K562 (cell line): Measurements from ENCODE around the gene MOB4. TPM values are rescaled to one million over a fixed set of nuclear protein-coding genes. Genes with fewer than 3 reads are reported as not detected.

ENCODE experiments used
- ATAC-seq: fragments of 200-7000 bp; cut with Tn5 transposase; 3 replicates; pipeline ENCODE4 v1.9.1; 2020; ENCODE audit warnings: moderate library complexity
- BruUV-seq: library from RNA; stranded (reverse); fragments of 400-500 nt; replicated peaks from 2 replicates; lab custom pipeline; 2021; lab: Mats Ljungman, UMichigan
- CTCF ChIA-PET: fragments of 300-600 bp; formaldehyde crosslinking; extraction: SDS; loops from one replicate; lab custom pipeline; 2021; ENCODE audit warnings: low intra/inter-chr PET ratio; lab: Yijun Ruan, JAX
- POLR2A ChIA-PET: fragments of 300-600, 350-650 bp; sonication (Branson Sonifier 250); formaldehyde crosslinking; extraction: SDS; loops from one replicate; lab custom pipeline; 2021; ENCODE audit warnings: antibody characterized with exemption, inconsistent platforms; lab: Yijun Ruan, JAX
- DNase-seq, 4 experiments: peaks; one replicate each; pipeline versions ENCODE4 v3.0.0 to v3.0.0-alpha.2; 2011 to 2018; ENCODE audit warnings: low spot score in 3 of 4, mixed read lengths in 3 of 4; ENCODE audit errors: extremely low read depth in 1 of 4
- FAIRE-seq: peaks from 2 replicates; lab custom pipeline; 2011; peaks lifted over from hg19 to GRCh38; lab: Jason Lieb, UNC
- H2AFZ ChIP-seq: 2 replicates; pipeline ENCODE4 v1.6.0; 2011; ENCODE audit warnings: low read depth, low read length, control low read depth, inconsistent platforms
- H3K27ac ChIP-seq: fragments of 200-600 bp; 3 replicates; pipeline ENCODE4 v1.8.0; 2011; ENCODE audit warnings: low read depth, mild to moderate bottlenecking, control low read depth, inconsistent platforms, low read length, moderate library complexity, mixed read lengths; ENCODE audit errors: extremely low read depth
- H3K27me3 ChIP-seq, 2 experiments: fragments of 300-600 bp in 1 of 2; 2 replicates in 1 of 2; 3 replicates in 1 of 2; pipeline versions ENCODE4 v1.6.0 to v1.8.0; 2011; ENCODE audit warnings: inconsistent platforms in 2 of 2, low read length in 2 of 2, mild to moderate bottlenecking in 1 of 2, mixed read lengths in 1 of 2, moderate library complexity in 1 of 2; ENCODE audit not compliant: control insufficient read depth in 2 of 2, insufficient read depth in 2 of 2
- H3K36me3 ChIP-seq: fragments of 300-600 bp; 3 replicates; pipeline ENCODE4 v1.8.0; 2011; ENCODE audit warnings: mild to moderate bottlenecking, low read length, inconsistent platforms; ENCODE audit not compliant: control insufficient read depth, insufficient read depth
- H3K4me1 ChIP-seq, 2 experiments: fragments of 200-600 bp in 1 of 2; replicated peaks in 1 of 2; 2 replicates in 1 of 2; 3 replicates in 1 of 2; pipeline versions ENCODE4 v1.5.1 to v1.8.0; 2011; ENCODE audit warnings: inconsistent platforms in 2 of 2, low read length in 2 of 2, mild to moderate bottlenecking in 1 of 2, mixed read lengths in 1 of 2, moderate library complexity in 1 of 2; ENCODE audit not compliant: control insufficient read depth in 2 of 2, insufficient read depth in 2 of 2
- H3K4me2 ChIP-seq: 2 replicates; pipeline ENCODE4 v1.6.1; 2011; ENCODE audit warnings: low read length, control low read depth, inconsistent platforms, mixed read lengths; ENCODE audit not compliant: insufficient read depth
- H3K4me3 ChIP-seq: fragments of 200-600 bp; sonication (generic), shearing (Covaris generic); 2 replicates; pipeline ENCODE4 v1.5.1; 2016; ENCODE audit warnings: control low read depth, inconsistent platforms
- H3K79me2 ChIP-seq: fragments of 200-600 bp; 3 replicates; pipeline ENCODE4 v1.8.0; 2011; ENCODE audit warnings: low read length, inconsistent platforms; ENCODE audit not compliant: control insufficient read depth, insufficient read depth
- H3K9ac ChIP-seq, 2 experiments: 2 replicates each; pipeline versions ENCODE4 v1.6.0 to v1.6.1; 2011; ENCODE audit warnings: low read depth in 2 of 2, low read length in 2 of 2, control low read depth in 1 of 2, inconsistent platforms in 1 of 2, mild to moderate bottlenecking in 1 of 2, mixed read lengths in 1 of 2; ENCODE audit not compliant: insufficient read depth in 1 of 2
- H3K9me1 ChIP-seq: one replicate; pipeline ENCODE4 v1.6.0; 2011; ENCODE audit warnings: inconsistent platforms, mild to moderate bottlenecking, low read length, moderate library complexity; ENCODE audit not compliant: control insufficient read depth, insufficient read depth
- H3K9me3 ChIP-seq: replicated peaks from 2 replicates; pipeline ENCODE4 v1.5.1; 2011; ENCODE audit warnings: low read depth, low read length, inconsistent platforms; ENCODE audit not compliant: control insufficient read depth, insufficient read depth
- H4K20me1 ChIP-seq: replicated peaks from 2 replicates; pipeline ENCODE4 v1.6.1; 2011; ENCODE audit warnings: low read length, inconsistent platforms, mixed read lengths; ENCODE audit not compliant: control insufficient read depth, insufficient read depth
- C11orf30 ChIP-seq: fragments of 450-650 bp; IDR thresholded peaks from 2 replicates; pipeline ENCODE4 v1.6.1; 2016; ENCODE audit warnings: low read depth, mild to moderate bottlenecking
- CBX2 ChIP-seq: fragments of 200-600 bp; sonication (generic); IDR thresholded peaks from one replicate; pipeline ENCODE4 v1.6.1; 2012; ENCODE audit warnings: mild to moderate bottlenecking, low read length, inconsistent platforms; ENCODE audit not compliant: insufficient read depth, poor library complexity, severe bottlenecking
- CREB3 ChIP-seq: fragments of 450-650 bp; conservative IDR thresholded peaks from 2 replicates; pipeline ENCODE4 v1.6.1; 2016; ENCODE audit warnings: missing genetic modification characterization, low read depth, mild to moderate bottlenecking, missing compliant biosample characterization, moderate library complexity
- E2F4 ChIP-seq: sonication (generic); formaldehyde crosslinking; IDR thresholded peaks from 2 replicates; pipeline ENCODE4 v1.8.0; 2022; ENCODE audit warnings: mild to moderate bottlenecking, low read depth, missing genetic modification reagents
- HNRNPK ChIP-seq: fragments of 200-400 bp; formaldehyde crosslinking; IDR thresholded peaks from one replicate; pipeline ENCODE4 v1.6.1; 2018; ENCODE audit warnings: mild to moderate bottlenecking, low read depth, low read length; ENCODE audit not compliant: poor library complexity, severe bottlenecking
- KLF13 ChIP-seq: fragments of 450-650 bp; IDR thresholded peaks from 2 replicates; pipeline ENCODE4 v1.6.1; 2016; ENCODE audit warnings: missing genetic modification characterization, low read depth, mild to moderate bottlenecking, missing compliant biosample characterization, moderate library complexity, borderline replicate concordance
- L3MBTL2 ChIP-seq: fragments of 450-650 bp; IDR thresholded peaks from 2 replicates; pipeline ENCODE4 v1.6.1; 2016; ENCODE audit warnings: mild to moderate bottlenecking, moderate library complexity
- PHF8 ChIP-seq: fragments of 200-600 bp; sonication (generic); IDR thresholded peaks from 2 replicates; pipeline ENCODE4 v1.6.1; 2012; ENCODE audit warnings: mixed run types, mild to moderate bottlenecking, inconsistent platforms, low read length, moderate library complexity, borderline replicate concordance
- RBM34 ChIP-seq: fragments of 200-400 bp; formaldehyde crosslinking; IDR thresholded peaks from 2 replicates; pipeline ENCODE4 v1.6.1; 2018; ENCODE audit warnings: low read length, borderline replicate concordance; ENCODE audit not compliant: insufficient read depth
- ZBTB43 ChIP-seq: sonication (generic); formaldehyde crosslinking; IDR thresholded peaks from 2 replicates; pipeline ENCODE4 v1.8.0; 2023; ENCODE audit warnings: mild to moderate bottlenecking, missing genetic modification reagents
- ZNF311 ChIP-seq: fragments of 250-450 bp; sonication (Bioruptor Pico); IDR thresholded peaks from 2 replicates; pipeline ENCODE4 v1.4.0; 2020; ENCODE audit warnings: mild to moderate bottlenecking, moderate library complexity
- ZNF785 ChIP-seq: fragments of 250-450 bp; sonication (Bioruptor Pico); IDR thresholded peaks from 2 replicates; pipeline ENCODE4 v1.4.0; 2020; ENCODE audit warnings: mild to moderate bottlenecking
- in situ Hi-C: fragments of 300-500 bp; cut with MboI; formaldehyde crosslinking; loops from 4 replicates; pipeline ENCODE4 v1.15.0; 2018; ENCODE audit warnings: inconsistent platforms, mixed read lengths
- intact Hi-C: fragments of 100-400 bp; cut with micrococcal nuclease; formaldehyde crosslinking; loops from 2 replicates; pipeline ENCODE4 v1.14.2; 2022
- polyA plus RNA-seq, 8 experiments: library from polyadenylated mRNA; depleted of rRNA in 4 of 8; stranded (reverse) in 5 of 8; unstranded in 3 of 8; fragments of >200 nt; fragmentation: Nextera tagmentation in 2 of 8; fragmentation: Illumina TruSeq in 1 of 8; extraction: Ambion mirVana in 2 of 8; extraction: Trizol in 1 of 8; gene quantifications; 2 replicates each; pipeline versions ENCODE4 v1.2.1 to v1.2.3, GENCODE V29; 2011 to 2014; ENCODE audit warnings: inconsistent platforms in 1 of 8, missing spikeins in 1 of 8
- total RNA-seq, 7 experiments: library from RNA; depleted of rRNA in 6 of 7; stranded (reverse); fragments of >200 nt in 6 of 7; fragmentation: Illumina TruSeq in 2 of 7; extraction: Trizol in 2 of 7; gene quantifications; 2 replicates each; pipeline versions ENCODE4 v1.2.1 to v1.2.3, GENCODE V29; 2011 to 2021; ENCODE audit warnings: low replicate concordance in 1 of 7
- TF ChIP-seq, protein P1 (sequence below), 2 experiments: fragments of 450-650 bp in 1 of 2; IDR thresholded peaks; 2 replicates each; pipeline ENCODE4 v1.6.1; 2011 to 2017; ENCODE audit warnings: low read depth in 2 of 2, antibody characterized with exemption in 1 of 2, borderline replicate concordance in 1 of 2, low read length in 1 of 2, mild to moderate bottlenecking in 1 of 2, mixed read lengths in 1 of 2; ENCODE audit not compliant: control insufficient read depth in 1 of 2
- TF ChIP-seq, protein P2 (sequence below): fragments of 450-650 bp; IDR thresholded peaks from 2 replicates; pipeline ENCODE4 v1.6.1; 2016; ENCODE audit warnings: low read depth, mild to moderate bottlenecking, moderate library complexity

Gene MOB4
- total and polyA plus RNA-seq, 9 of the 15 experiments (the other 6 are each of a cell fraction or from before 2014, with no cell fraction given) = 13.5 to 30.8 (median 22.2) TPM

- DNase-seq (no peak), FAIRE-seq (no peak), ATAC-seq (no peak)
- in situ Hi-C loops (no loop called here), intact Hi-C loops (loop anchor here (5.0 kb wide), 2 partner anchors 99 to 211 kb away; partner anchors contain the start of gene MARS2)
- peak overlapping the region; percentile 44; the same call in 1 of the 3 replicates for H3K27ac ChIP-seq
- H3K4me1 ChIP-seq = peaks cover 10 to 17% of the 10 kb centered on the region in 2 experiments; a peak in 4 of 5 replicates
- H2AFZ ChIP-seq = no peak overlapping the region
- H3K4me2 ChIP-seq = peak overlapping the region; percentile 95
- CTCF ChIA-PET = no interaction called here
- peaks cover 14% of the 10 kb centered on the region for H4K20me1 ChIP-seq
- peak overlapping the region; percentile 74; the same call in 1 of the 2 replicates for H3K4me3 ChIP-seq
- H3K79me2 ChIP-seq = peaks cover 89% of the 10 kb centered on the region
- H3K9me1 ChIP-seq = no peaks in the 10 kb centered on the region
- peak overlapping the region; percentile 83 to 99; a peak in 3 of 4 replicates for H3K9ac ChIP-seq
- no peaks in the 10 kb centered on the region for H3K9me3 ChIP-seq
- BruUV-seq = no TSS peak
- H3K27me3 ChIP-seq = no peaks in the 10 kb centered on the region
- POLR2A ChIA-PET = interaction anchor here (0.6 to 2.1 kb wide), 3 partner anchors 8 to 17 kb away, joined by 3 to 10 read pairs (median 4); no protein-coding TSS in a partner anchor
- peaks cover 78% of the 10 kb centered on the region for H3K36me3 ChIP-seq
- no peak for TF ChIP-seq CBX2
- no peak for TF ChIP-seq C11orf30
- no peak for TF ChIP-seq HNRNPK
- no peak for TF ChIP-seq PHF8
- TF ChIP-seq, protein P1, sequence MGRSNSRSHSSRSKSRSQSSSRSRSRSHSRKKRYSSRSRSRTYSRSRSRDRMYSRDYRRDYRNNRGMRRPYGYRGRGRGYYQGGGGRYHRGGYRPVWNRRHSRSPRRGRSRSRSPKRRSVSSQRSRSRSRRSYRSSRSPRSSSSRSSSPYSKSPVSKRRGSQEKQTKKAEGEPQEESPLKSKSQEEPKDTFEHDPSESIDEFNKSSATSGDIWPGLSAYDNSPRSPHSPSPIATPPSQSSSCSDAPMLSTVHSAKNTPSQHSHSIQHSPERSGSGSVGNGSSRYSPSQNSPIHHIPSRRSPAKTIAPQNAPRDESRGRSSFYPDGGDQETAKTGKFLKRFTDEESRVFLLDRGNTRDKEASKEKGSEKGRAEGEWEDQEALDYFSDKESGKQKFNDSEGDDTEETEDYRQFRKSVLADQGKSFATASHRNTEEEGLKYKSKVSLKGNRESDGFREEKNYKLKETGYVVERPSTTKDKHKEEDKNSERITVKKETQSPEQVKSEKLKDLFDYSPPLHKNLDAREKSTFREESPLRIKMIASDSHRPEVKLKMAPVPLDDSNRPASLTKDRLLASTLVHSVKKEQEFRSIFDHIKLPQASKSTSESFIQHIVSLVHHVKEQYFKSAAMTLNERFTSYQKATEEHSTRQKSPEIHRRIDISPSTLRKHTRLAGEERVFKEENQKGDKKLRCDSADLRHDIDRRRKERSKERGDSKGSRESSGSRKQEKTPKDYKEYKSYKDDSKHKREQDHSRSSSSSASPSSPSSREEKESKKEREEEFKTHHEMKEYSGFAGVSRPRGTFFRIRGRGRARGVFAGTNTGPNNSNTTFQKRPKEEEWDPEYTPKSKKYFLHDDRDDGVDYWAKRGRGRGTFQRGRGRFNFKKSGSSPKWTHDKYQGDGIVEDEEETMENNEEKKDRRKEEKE (IDR thresholded peaks at IDR 0.05; ENCODE audit: borderline replicate concordance in 1 of 2, control insufficient read depth in 1 of 2, low read depth in 2 of 2, low read length in 1 of 2) = no peak
- TF ChIP-seq E2F4 = no peak
- TF ChIP-seq KLF13 (tag) = no peak
- TF ChIP-seq CREB3 (tag) = no peak
- no peak for TF ChIP-seq ZNF311
- TF ChIP-seq, protein P2, sequence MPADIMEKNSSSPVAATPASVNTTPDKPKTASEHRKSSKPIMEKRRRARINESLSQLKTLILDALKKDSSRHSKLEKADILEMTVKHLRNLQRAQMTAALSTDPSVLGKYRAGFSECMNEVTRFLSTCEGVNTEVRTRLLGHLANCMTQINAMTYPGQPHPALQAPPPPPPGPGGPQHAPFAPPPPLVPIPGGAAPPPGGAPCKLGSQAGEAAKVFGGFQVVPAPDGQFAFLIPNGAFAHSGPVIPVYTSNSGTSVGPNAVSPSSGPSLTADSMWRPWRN = no peak
- TF ChIP-seq RBM34 = no peak
- TF ChIP-seq L3MBTL2 = no peak
- TF ChIP-seq ZBTB43 (CRISPR knock-in tag) = no peak
- no peak for TF ChIP-seq ZNF785 (CRISPR knock-in tag)
Measured at GRCh38 chr2:197496695-197497094, 19.2 kb upstream of the MOB4 start.
